HepG2 (cell line): ENCODE measurements around the gene IGSF8. TPM values are rescaled to one million over a fixed set of nuclear protein-coding genes. Genes with fewer than 3 reads are reported as not detected.

Experiments
- ATAC-seq: fragments of 200-7000 bp; cut with Tn5 transposase; 3 replicates; pipeline ENCODE4 v1.9.1; 2020; ENCODE audit warnings: mild to moderate bottlenecking, moderate library complexity
- BruUV-seq: library from RNA; stranded (reverse); fragments of 400-500 nt; replicated peaks from 2 replicates; lab custom pipeline; 2021; lab: Mats Ljungman, UMichigan
- CTCF ChIA-PET: fragments of 300-600 bp; formaldehyde crosslinking; extraction: SDS; loops from one replicate; lab custom pipeline; 2021; ENCODE audit warnings: low total read pairs, inconsistent platforms, low intra/inter-chr PET ratio; lab: Yijun Ruan, JAX
- POLR2A ChIA-PET: fragments of 350-600 bp; sonication (Branson Sonifier 250); formaldehyde crosslinking; loops from one replicate; lab custom pipeline; 2020; ENCODE audit warnings: antibody characterized with exemption, inconsistent platforms; lab: Yijun Ruan, JAX
- DNase-seq: peaks from one replicate; pipeline ENCODE4 v3.0.0-alpha.2; 2015; ENCODE audit warnings: low spot score
- FAIRE-seq: peaks from 3 replicates; lab custom pipeline; 2011; peaks lifted over from hg19 to GRCh38; lab: Jason Lieb, UNC
- H2AFZ ChIP-seq: one replicate; pipeline ENCODE4 v1.6.1; 2011; ENCODE audit warnings: low read length, inconsistent platforms
- H3K27ac ChIP-seq: fragments of 300-600 bp; 3 replicates; pipeline ENCODE4 v1.8.0; 2011; ENCODE audit warnings: mixed run types, mild to moderate bottlenecking, mixed read lengths, low read length, inconsistent platforms; ENCODE audit not compliant: insufficient read depth; ENCODE audit errors: extremely low read length
- H3K27me3 ChIP-seq, 2 experiments: fragments of 200-600 bp in 1 of 2; 2 replicates in 1 of 2; 3 replicates in 1 of 2; pipeline versions ENCODE4 v1.6.0 to v1.8.0; 2011; ENCODE audit warnings: low read length in 2 of 2, mild to moderate bottlenecking in 2 of 2, moderate library complexity in 2 of 2, inconsistent platforms in 1 of 2; ENCODE audit not compliant: insufficient read depth in 2 of 2, control insufficient read depth in 1 of 2
- H3K36me3 ChIP-seq, 2 experiments: fragments of 200-600 bp in 1 of 2; replicated peaks in 1 of 2; 2 replicates in 1 of 2; 3 replicates in 1 of 2; pipeline versions ENCODE4 v1.5.1 to v1.8.0; 2011; ENCODE audit warnings: low read length in 2 of 2, inconsistent platforms in 1 of 2; ENCODE audit not compliant: insufficient read depth in 2 of 2, control insufficient read depth in 1 of 2
- H3K4me1 ChIP-seq: 2 replicates; pipeline ENCODE4 v1.5.1; 2012; ENCODE audit warnings: low read length, inconsistent platforms; ENCODE audit not compliant: insufficient read depth
- H3K4me2 ChIP-seq: 2 replicates; pipeline ENCODE4 v1.6.0; 2011; ENCODE audit warnings: low read depth, low read length, inconsistent platforms
- H3K4me3 ChIP-seq, 3 experiments: fragments of 200-600 bp in 1 of 3; sonication (generic), shearing (Covaris generic) in 1 of 3; replicated peaks in 1 of 3; 2 replicates each; pipeline ENCODE4 v1.5.1; 2011 to 2016; ENCODE audit warnings: low read length in 3 of 3, inconsistent platforms in 2 of 3, low read depth in 2 of 3, mild to moderate bottlenecking in 2 of 3, control low read depth in 1 of 3, mixed read lengths in 1 of 3; ENCODE audit not compliant: insufficient read depth in 1 of 3
- H3K79me2 ChIP-seq: one replicate; pipeline ENCODE4 v1.6.1; 2011; ENCODE audit warnings: low read length, inconsistent platforms; ENCODE audit not compliant: insufficient read depth
- H3K9ac ChIP-seq: 2 replicates; pipeline ENCODE4 v1.6.0; 2011; ENCODE audit warnings: mild to moderate bottlenecking, low read depth, low read length, inconsistent platforms; ENCODE audit not compliant: insufficient read depth
- H3K9me3 ChIP-seq: 2 replicates; pipeline ENCODE4 v1.5.1; 2012; ENCODE audit warnings: mild to moderate bottlenecking, low read length
- H4K20me1 ChIP-seq: 2 replicates; pipeline ENCODE4 v1.6.0; 2011; ENCODE audit warnings: inconsistent platforms, mild to moderate bottlenecking, low read length, moderate library complexity; ENCODE audit not compliant: insufficient read depth
- AGO2 ChIP-seq: fragments of 200-400 bp; formaldehyde crosslinking; optimal IDR thresholded peaks from 2 replicates; pipeline ENCODE3; 2017; ENCODE audit warnings: mild to moderate bottlenecking, low read depth, low read length, moderate library complexity
- ARNT2 ChIP-seq: sonication (generic); formaldehyde crosslinking; IDR thresholded peaks from 2 replicates; pipeline ENCODE4 v1.8.0; 2022; ENCODE audit warnings: mild to moderate bottlenecking, low read depth, missing genetic modification reagents, moderate library complexity
- KLF11 ChIP-seq: IDR thresholded peaks from 2 replicates; pipeline ENCODE4 v1.6.1; 2016; ENCODE audit warnings: missing compliant biosample characterization
- MLLT10 ChIP-seq: sonication (generic); formaldehyde crosslinking; IDR thresholded peaks from 2 replicates; pipeline ENCODE4 v1.4.0; 2020; ENCODE audit warnings: missing genetic modification reagents
- POLR2A ChIP-seq, 2 experiments: IDR thresholded peaks; 2 replicates each; pipeline ENCODE4 v1.6.1; 2011; ENCODE audit warnings: low read depth in 2 of 2, low read length in 2 of 2, mild to moderate bottlenecking in 1 of 2, moderate library complexity in 1 of 2; ENCODE audit not compliant: insufficient read depth in 1 of 2
- RBFOX2 ChIP-seq: fragments of 200-400 bp; formaldehyde crosslinking; IDR thresholded peaks from 2 replicates; pipeline ENCODE4 v1.6.1; 2017; ENCODE audit warnings: low read depth, mild to moderate bottlenecking, low read length
- RFX1 ChIP-seq: fragments of 450-650 bp; IDR thresholded peaks from 2 replicates; pipeline ENCODE4 v1.6.1; 2017
- TCF12 ChIP-seq, 2 experiments: fragments of 450-650 bp in 1 of 2; sonication (generic) in 1 of 2; formaldehyde crosslinking in 1 of 2; IDR thresholded peaks; 2 replicates each; pipeline versions ENCODE4 v1.6.1 to v1.8.0; 2017 to 2022; ENCODE audit warnings: antibody characterized with exemption in 1 of 2, mild to moderate bottlenecking in 1 of 2, missing genetic modification reagents in 1 of 2, moderate library complexity in 1 of 2
- ZNF274 ChIP-seq: sonication (generic); formaldehyde crosslinking; IDR thresholded peaks from 2 replicates; pipeline ENCODE4 v1.5.1; 2020; ENCODE audit warnings: mild to moderate bottlenecking, missing genetic modification reagents
- ZNF749 ChIP-seq: sonication (generic); formaldehyde crosslinking; IDR thresholded peaks from 2 replicates; pipeline ENCODE4 v1.8.0; 2022; ENCODE audit warnings: mild to moderate bottlenecking, missing genetic modification reagents, moderate library complexity, borderline replicate concordance
- ZNF777 ChIP-seq: sonication (generic); formaldehyde crosslinking; IDR thresholded peaks from 2 replicates; pipeline ENCODE4 v1.4.0; 2020; ENCODE audit warnings: missing genetic modification reagents
- ZNF781 ChIP-seq: sonication (generic); formaldehyde crosslinking; IDR thresholded peaks from 2 replicates; pipeline ENCODE4 v1.5.1; 2020; ENCODE audit warnings: borderline replicate concordance, mild to moderate bottlenecking, missing genetic modification reagents; ENCODE audit errors: not compliant biosample characterization
- ZNF891 ChIP-seq: sonication (generic); formaldehyde crosslinking; IDR thresholded peaks from 2 replicates; pipeline ENCODE4 v1.5.0; 2020; ENCODE audit warnings: mild to moderate bottlenecking, missing genetic modification reagents
- WGBS: methylation state at CpG from one replicate; pipeline ENCODE4 v1.1.6; 2017; ENCODE audit warnings: low lambda C conversion rate; 5-methylcytosine and 5-hydroxymethylcytosine counted together
- in situ Hi-C: cut with HindIII; loops from 2 replicates; pipeline ENCODE4 v1.10.0; 2017; ENCODE audit warnings: low pct_unique_long_range_greater_than_20kb; ENCODE audit not compliant: extremely low pct_ligation_motif_present
- intact Hi-C: fragments of 100-400 bp; cut with micrococcal nuclease; formaldehyde crosslinking; loops from one replicate; pipeline ENCODE4 v1.10.0; 2022; ENCODE audit not compliant: unreplicated experiment
- polyA plus RNA-seq, 8 experiments: library from polyadenylated mRNA; depleted of rRNA in 3 of 8; stranded (reverse) in 7 of 8; unstranded in 1 of 8; fragments of >200 nt; fragmentation: Illumina TruSeq in 4 of 8; extraction: Trizol in 4 of 8; gene quantifications; 2 replicates each; pipeline versions ENCODE4 v1.2.1 to v1.2.3, GENCODE V29; 2011 to 2016; ENCODE audit warnings: low read depth in 4 of 8, missing spikeins in 1 of 8, mixed read lengths in 1 of 8; ENCODE audit not compliant: insufficient read depth in 1 of 8
- total RNA-seq, 5 experiments: library from RNA; depleted of rRNA; stranded (reverse); fragments of >200 nt; fragmentation: Illumina TruSeq; extraction: Trizol; gene quantifications; 2 replicates each; pipeline ENCODE4 v1.2.3, GENCODE V29; 2016; ENCODE audit warnings: low read depth in 1 of 5
- TF ChIP-seq, protein P1 (sequence below): sonication (generic); formaldehyde crosslinking; IDR thresholded peaks from 2 replicates; pipeline ENCODE4 v1.9.0; 2021; ENCODE audit warnings: missing genetic modification reagents, borderline replicate concordance
- TF ChIP-seq, protein P2 (sequence below): IDR thresholded peaks from 2 replicates; pipeline ENCODE4 v1.6.1; 2016; ENCODE audit warnings: low read depth, borderline replicate concordance
- TF ChIP-seq, protein P3 (sequence below): sonication (generic); formaldehyde crosslinking; IDR thresholded peaks from 2 replicates; pipeline ENCODE4 v1.8.0; 2022; ENCODE audit warnings: missing genetic modification reagents, mild to moderate bottlenecking, moderate library complexity, borderline replicate concordance

The IGSF8 gene
- total and polyA plus RNA-seq, 2 of the 13 experiments (the other 11 are each of a cell fraction or from before 2014, with no cell fraction given), result 24.0 to 41.0 TPM

DNA sequence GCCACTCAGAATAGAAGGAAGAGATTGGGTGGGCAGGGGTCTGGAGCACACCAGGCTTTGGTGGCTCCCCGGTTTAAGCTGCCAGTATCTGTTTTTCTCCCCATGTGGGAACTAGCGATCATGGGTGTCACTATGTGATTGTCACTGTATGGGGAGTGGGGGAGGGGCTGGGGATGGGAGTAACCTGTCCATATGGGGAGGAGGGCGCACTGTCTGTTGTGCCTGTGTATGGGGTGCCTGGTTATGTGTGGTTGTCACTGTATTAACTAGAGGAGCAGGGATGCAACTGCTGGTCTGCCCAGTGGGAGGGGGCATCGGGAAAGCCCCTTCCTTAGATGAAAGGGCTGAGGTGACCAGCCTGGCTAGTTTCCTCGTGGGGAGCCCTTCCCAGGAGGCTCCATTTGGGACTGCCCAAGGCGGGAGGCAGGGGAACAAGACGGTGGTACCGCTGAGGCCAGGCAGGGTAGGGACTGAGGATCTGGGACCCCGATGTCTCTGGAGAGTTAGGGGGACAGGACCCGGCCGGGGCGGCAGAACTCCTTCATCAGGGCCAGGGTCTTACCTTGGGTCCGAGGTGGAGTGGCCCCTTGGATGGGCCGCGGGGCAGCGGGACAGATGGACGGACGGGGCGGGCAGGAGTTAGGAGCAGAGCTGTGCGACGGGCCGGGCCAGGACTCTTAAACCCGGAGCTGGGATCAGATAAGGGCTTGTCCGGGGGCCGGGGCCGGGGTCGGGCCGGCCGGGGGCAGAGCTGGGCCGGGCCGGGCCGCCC lies 28.8 kb downstream of the IGSF8 start, which contains the start of gene KCNJ10:
KCNJ10 (minus strand) TSS at position 701 of the 772 bp plus-strand sequence. CDS start 27,628 bp downstream, outside the sequence.
- Histone ChIP-seq H3K9ac (peak within 1 kb of the TSS; percentile 72), H4K20me1 (no peaks in the 10 kb centered on the region), H2AFZ (peak within 1 kb of the TSS; percentile 80), H3K9me3 (no peaks in the 10 kb centered on the region), H3K36me3 (no peaks in the 10 kb centered on the region; a peak in 1 of 5 replicates), H3K4me2 (peak within 1 kb of the TSS; percentile 92), H3K4me3 (peak within 1 kb of the TSS; percentile 80 to 87 (median 83)), H3K4me1 (peaks cover 83% of the 10 kb centered on the region), H3K27ac (peak within 1 kb of the TSS; percentile 39), H3K27me3 (no peaks in the 10 kb centered on the region; a peak in 1 of 5 replicates), H3K79me2 (peaks cover 3% of the 10 kb centered on the region)
- ChIA-PET CTCF (no interaction called here), POLR2A (interaction anchor here (0.9 to 3.4 kb wide), 6 partner anchors 9 to 193 kb away, joined by 4 to 25 read pairs (median 5); partner anchors contain the start of genes DCAF8, IGSF8 and PIGM)
- no peak for DNase-seq
- in situ Hi-C loops (no loop called here), intact Hi-C loops (loop anchor here (1.0 kb wide), 2 partner anchors 16 to 37 kb away; no protein-coding TSS in a partner anchor)
- no peak for FAIRE-seq
- 33% methylated on average over 4 of the region's 32 CpGs for WGBS
- peak; percentile 17 for ATAC-seq
- BruUV-seq, result no TSS peak
- TF ChIP-seq TCF12 (IDR thresholded peaks at IDR 0.05) (no peak), TCF12 (CRISPR knock-in tag; IDR thresholded peaks at IDR 0.05) (no peak), ZNF891 (CRISPR knock-in tag) (peak; percentile 54; the same call in 1 of the 2 replicates), MLLT10 (no peak), POLR2A (IDR thresholded peaks at IDR 0.05; ENCODE audit: insufficient read depth in 1 of 2, low read depth in 2 of 2, low read length in 2 of 2) (no peak), ZNF274 (CRISPR knock-in tag) (0 out of 2 replicates have a peak, but pooled peaks have one; percentile 7), AGO2 (peak; percentile 17), RBFOX2 (peak; percentile 60), ZNF781 (CRISPR knock-in tag) (no peak), KLF11 (no peak), RFX1 (no peak), ARNT2 (CRISPR knock-in tag) (0 out of 2 replicates have a peak, but pooled peaks have one; percentile 22), ZNF777 (CRISPR knock-in tag) (peak; percentile 87), ZNF749 (CRISPR knock-in tag) (0 out of 2 replicates have a peak, but pooled peaks have one; percentile 5)
- TF ChIP-seq, protein P1, sequence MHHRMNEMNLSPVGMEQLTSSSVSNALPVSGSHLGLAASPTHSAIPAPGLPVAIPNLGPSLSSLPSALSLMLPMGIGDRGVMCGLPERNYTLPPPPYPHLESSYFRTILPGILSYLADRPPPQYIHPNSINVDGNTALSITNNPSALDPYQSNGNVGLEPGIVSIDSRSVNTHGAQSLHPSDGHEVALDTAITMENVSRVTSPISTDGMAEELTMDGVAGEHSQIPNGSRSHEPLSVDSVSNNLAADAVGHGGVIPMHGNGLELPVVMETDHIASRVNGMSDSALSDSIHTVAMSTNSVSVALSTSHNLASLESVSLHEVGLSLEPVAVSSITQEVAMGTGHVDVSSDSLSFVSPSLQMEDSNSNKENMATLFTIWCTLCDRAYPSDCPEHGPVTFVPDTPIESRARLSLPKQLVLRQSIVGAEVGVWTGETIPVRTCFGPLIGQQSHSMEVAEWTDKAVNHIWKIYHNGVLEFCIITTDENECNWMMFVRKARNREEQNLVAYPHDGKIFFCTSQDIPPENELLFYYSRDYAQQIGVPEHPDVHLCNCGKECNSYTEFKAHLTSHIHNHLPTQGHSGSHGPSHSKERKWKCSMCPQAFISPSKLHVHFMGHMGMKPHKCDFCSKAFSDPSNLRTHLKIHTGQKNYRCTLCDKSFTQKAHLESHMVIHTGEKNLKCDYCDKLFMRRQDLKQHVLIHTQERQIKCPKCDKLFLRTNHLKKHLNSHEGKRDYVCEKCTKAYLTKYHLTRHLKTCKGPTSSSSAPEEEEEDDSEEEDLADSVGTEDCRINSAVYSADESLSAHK (CRISPR knock-in tag), result no peak
- TF ChIP-seq, protein P2, sequence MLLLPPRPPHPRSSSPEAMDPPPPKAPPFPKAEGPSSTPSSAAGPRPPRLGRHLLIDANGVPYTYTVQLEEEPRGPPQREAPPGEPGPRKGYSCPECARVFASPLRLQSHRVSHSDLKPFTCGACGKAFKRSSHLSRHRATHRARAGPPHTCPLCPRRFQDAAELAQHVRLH (CRISPR knock-in tag), result no peak
- TF ChIP-seq, protein P3, sequence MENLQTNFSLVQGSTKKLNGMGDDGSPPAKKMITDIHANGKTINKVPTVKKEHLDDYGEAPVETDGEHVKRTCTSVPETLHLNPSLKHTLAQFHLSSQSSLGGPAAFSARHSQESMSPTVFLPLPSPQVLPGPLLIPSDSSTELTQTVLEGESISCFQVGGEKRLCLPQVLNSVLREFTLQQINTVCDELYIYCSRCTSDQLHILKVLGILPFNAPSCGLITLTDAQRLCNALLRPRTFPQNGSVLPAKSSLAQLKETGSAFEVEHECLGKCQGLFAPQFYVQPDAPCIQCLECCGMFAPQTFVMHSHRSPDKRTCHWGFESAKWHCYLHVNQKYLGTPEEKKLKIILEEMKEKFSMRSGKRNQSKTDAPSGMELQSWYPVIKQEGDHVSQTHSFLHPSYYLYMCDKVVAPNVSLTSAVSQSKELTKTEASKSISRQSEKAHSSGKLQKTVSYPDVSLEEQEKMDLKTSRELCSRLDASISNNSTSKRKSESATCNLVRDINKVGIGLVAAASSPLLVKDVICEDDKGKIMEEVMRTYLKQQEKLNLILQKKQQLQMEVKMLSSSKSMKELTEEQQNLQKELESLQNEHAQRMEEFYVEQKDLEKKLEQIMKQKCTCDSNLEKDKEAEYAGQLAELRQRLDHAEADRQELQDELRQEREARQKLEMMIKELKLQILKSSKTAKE (CRISPR knock-in tag), result no peak
